Stimulated activated CD4-positive, alpha-beta T cell treated with anti-CD3 and anti-CD28 coated beads, Interleukin-12 subunit alpha, Interleukin-12 subunit beta, amount 100 ng/mL, for 48 hours (primary cell): Measurements from ENCODE around the gene C11orf65.
"Not testable (repeated sequence)": the region's sequence is repeated elsewhere in the genome, so short reads cannot be mapped to it uniquely, and the experiment has no call there.

Experiments used
- DNase-seq, 3 donors: peaks; one replicate each; pipeline ENCODE4 v3.0.0-alpha.2; 2020; ENCODE audit warnings: low read depth in 2 of 3, low spot score in 1 of 3

Gene C11orf65

DNA sequence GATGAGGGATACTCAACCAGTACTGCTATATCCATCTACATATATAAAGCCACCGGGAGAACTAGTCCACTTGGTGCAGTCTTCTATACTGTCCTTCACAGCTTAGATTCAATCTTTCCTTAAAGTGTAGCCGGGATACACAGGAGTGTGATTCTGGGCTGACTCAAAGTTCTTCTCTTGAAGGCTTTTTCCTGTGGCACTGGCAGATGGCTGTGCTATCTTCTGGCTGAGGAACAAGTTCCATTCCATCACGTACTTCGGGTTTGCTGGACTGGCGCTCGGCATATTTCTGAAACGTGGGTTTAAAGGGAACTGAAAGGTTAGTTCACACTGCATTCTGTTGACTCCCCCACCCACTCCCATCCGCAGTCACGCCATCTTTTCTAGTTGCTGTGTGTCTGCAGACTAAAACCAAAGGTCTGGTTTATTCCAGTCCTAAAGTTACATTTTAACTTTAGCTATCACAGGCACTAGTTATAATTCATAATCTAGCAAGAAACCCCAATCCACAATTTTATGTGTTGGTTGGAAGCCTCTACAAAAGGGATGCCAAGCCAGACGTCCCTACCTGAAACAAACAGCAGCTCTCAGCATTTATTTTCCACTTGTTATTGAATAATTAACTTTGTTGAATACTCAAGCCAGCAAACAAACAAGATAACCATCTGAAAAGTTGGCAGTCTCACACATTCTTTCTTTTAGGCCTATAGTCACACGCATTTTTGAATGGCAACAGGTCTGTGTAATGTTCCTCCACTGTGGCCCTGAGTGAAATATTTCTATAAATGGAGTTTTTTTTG is 7.5 kb upstream of the C11orf65 start:
- DNase-seq, result no peak

DNA sequence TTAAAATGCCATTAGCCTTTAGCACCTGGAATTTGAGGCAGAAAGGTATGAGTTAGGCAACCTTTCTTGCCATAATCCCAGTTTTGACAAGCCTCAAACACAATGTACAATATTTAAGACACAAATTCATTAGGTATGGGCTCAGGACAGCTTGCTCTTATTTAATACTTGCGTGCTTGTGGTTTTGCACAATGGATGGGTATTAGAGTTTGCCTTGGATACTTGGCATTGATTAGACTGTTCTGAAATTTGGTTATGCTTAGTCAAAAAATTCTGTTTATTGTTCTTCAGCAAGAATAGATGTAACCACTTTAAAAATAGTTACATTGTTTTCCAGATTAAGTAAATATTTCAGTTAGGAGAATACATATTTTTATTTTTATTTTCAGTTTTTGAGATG is 5.4 kb upstream of the C11orf65 start:
- no peak for DNase-seq

DNA sequence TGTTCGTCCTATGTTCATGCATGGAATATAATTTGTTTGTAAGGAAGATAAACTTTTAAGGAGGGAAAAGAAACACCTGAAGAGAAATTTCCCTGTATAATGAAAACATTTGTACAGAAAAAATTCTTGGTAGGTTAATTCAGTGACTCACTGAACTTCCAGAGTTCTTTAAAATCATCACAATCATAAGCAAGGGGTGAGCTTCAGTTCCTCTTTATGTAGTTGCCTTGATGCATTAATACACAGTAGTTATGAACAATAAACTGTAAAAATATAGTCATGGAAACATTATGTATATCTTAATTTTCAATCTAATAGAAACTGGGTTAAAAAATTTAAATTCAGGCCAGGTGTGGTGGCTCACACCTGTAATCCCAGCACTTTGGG is 1.1 kb upstream of the C11orf65 start:
- no peak for DNase-seq

DNA sequence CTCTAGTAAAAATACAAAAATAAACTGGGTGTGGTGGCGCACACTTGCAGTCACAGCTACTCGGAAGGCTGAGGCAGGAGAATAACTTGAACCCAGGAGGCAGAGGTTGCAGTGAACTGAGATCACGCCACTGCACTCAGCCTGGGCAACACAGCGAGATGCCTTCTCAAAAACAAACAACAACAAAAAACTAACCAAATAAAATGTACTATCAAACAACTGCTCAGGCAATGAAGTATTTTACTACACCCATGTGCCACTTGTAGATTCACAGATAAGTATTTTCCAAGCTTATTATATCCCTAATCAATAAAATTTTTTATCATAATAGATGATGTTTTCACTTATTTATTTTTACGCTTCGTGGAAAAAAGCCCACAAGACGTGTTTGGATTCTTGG is 924 bp downstream of the C11orf65 start:
- DNase-seq, result no peak

DNA sequence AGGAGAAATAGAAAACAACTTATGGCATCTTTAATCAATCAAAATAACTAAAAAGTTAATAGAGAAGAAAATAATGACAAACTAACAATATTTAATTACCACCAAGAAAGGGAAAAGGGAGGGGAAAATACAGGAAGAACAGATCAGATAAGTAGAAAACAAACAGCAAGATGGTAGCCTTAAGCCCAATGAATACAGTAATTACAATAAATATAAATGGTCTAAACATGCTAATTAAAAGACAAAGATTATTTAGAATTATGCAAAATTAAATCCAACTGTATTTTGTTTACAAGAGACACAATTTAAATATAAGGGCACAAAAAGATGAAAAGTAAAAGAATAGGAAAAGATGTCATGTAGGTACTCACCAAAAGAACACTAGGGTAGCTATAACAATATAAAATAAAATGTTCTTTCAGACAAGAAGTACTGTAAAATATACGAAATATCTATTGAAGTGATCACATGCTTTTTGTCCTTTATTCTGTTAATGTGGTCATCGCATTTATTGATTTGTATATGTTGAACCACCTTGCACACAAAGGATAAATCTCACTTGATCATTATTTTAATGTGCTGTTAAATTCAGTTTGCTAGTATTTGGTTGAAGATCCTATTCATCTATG is 14.0 kb downstream of the C11orf65 start:
- no peak for DNase-seq

DNA sequence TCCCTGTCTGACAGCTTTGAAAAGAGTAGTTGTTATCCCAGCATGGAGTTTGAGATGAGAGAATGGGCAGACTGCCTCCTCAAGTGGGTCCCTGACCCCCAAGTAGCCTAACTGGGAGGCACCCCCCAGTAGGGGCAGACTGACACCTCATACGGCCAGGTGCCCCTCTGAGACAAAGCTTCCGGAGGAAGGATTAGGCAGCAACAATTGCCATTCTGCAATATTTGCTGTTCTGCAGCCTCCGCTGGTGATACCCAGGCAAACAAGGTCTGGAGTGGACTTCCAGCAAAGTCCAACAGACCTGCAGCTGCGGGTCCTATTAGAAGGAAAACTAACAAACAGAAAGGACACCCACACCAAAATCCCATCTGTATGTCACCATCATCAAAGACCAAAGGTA is 25.9 kb downstream of the C11orf65 start:
- not testable (repeated sequence) for DNase-seq

DNA sequence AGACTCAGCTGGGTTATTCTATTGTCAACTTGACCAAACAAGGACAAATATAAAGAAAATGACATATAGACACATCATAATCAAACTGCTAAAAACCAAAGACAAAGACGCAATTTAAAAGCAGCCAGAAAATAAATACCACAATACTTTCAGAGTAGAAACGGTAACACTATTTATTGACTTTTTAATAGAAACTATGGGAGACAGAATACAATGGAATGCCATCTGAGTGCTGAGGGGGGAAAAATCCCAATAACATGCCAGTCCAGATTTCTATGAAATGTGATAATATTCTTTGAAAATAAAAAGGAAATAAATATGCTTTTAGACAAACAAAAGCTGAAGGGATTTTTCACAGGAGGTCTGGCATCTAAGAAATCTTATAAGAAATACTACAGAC is 30.7 kb downstream of the C11orf65 start:
- no peak for DNase-seq

DNA sequence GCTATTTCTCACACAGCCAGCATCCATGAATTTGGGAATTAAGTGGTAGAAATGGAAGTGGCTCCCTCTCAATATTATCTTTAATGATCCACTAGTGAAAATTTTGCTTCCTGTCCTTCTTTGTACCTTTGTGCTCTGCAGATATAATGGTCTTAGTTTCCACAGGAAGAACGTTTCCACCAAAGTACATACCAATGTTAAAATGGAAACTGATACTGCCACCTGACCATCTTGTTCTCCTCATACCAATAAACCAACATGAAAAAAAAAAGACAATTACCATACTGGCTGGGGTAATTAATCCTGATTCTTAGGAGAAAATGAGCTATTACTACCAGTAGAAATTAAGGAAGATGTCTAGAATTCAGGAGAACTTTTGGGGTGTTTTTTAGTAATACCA is 32.3 kb downstream of the C11orf65 start:
- DNase-seq, result no peak

DNA sequence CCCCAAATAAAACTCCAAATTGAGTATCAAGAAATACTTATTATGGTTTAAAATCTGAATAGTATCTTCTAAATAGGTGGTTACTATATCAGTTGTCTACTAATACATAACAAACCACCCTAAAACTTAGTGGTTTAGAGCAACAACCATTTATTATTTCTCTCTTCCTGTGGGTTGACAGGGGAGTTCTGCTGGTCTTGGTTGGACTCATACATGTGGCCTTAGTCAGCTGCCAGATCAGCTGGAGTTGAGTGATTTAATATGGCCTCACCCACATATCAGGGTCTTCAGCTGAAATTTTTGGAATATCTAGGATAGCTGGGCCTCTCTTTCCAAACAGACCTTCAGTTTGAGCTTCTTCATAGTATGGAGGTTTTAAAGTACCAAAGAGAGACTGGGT is 34.5 kb downstream of the C11orf65 start:
- no peak for DNase-seq

DNA sequence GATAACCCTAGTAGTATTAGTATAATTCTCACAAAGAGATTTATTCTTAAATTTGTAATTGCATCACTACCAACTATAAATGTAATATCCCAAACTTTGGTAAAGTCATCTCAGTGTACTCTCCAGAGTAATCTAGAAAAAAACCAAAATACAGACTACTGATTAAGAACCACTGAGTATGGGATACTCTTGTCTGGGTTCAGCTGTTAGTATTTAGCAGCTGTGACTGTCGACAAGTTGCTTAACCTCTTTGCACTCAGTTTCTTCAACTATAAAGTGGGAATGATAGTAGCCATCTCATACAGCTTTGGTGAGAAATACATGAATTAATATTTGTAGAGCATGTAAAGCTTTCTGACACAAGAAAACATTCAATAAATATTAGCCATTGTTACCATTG is 35.3 kb downstream of the C11orf65 start:
- DNase-seq, result no peak

DNA sequence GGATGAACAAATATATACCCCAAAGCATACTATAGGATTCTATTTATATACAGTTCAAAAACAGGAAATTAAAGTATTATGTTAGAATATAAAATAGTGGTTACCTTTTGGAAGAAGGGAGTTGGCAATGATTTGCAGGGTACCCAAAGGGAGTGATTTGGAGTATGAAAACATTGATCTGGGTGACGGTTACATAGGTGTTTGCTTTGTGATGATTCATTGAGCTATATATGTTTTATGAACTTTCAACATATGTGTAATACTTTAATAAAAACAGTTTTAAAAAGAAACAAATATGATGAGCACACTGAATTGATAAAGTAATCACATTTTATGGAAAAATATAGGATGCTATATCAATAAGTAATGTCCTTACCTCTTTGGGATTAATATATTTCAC is 36.0 kb downstream of the C11orf65 start:
- no peak for DNase-seq

DNA sequence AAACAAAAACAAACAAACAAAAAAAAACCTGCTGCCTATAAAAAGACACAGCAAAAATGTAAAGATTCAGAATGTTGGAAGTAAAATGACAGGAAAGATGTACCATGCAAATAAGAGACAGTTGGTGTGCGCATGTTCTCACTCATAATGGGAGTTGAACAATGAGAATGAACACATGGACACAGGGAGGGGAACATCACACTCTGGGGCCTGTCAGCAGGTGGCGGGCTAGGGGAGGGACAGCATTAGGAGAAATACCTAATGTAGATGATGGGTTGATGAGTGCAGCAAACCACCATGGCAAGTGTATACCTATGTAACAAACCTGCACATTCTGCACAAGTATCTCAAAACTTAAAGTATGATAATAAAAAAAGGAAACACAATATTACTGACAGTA is 49.8 kb downstream of the C11orf65 start:
- peak in 1 of 3 donors; percentile 7 for DNase-seq

DNA sequence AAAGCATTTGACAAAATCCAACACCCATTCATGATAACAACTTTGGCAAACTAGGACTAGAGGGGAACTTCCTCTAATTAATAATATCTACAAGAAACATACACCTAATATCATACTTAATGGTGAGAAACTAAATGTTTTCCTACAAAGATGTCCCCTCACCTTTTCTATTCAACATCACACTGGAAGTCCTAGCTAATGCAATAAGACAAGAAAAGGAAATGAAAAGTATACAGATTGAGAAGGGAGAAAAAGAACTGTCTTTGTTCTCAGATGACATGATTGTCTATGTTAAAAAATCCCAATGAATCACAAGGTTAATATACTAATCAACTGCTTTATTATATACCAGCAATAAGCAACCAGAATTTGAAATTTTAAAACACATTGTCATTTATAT is 52.4 kb downstream of the C11orf65 start:
- no peak for DNase-seq

DNA sequence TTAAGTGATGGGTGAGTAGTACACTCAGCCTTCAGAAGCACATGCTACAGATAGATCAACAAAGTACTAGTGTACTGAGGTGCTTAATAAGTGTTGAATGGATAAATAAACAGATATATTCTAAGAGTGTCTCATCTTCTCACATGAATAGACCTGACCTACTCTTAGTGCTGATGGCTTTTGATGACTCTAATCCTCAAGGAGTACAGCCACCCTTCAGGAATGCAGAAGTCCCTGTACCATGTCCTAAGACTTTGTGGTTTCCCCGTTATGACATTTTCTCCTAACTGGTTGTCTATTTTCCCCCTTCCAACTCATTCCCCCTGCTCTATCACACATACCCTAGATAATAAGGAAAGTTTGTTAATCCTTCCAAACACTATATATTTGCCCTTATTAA is 61.6 kb downstream of the C11orf65 start:
- no peak for DNase-seq

DNA sequence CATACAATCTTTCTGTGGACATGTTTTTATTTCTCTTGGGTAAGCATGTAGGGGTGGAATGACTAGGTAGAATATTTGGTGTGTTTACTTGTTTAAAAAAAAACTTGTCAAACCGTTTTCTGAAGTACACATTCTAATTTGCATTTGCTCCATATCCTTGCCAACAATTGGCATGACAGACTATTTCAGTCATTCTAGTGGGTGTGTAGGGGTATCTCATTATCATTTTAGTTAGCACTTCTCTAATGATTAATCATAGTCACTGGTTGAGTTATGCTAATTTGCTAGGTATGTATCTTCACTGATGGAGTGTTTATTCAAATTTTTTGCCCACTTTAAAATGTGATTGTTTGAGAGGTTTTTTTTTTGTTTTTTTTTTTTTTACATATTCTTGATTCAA is 64.3 kb downstream of the C11orf65 start:
- DNase-seq, result no peak

DNA sequence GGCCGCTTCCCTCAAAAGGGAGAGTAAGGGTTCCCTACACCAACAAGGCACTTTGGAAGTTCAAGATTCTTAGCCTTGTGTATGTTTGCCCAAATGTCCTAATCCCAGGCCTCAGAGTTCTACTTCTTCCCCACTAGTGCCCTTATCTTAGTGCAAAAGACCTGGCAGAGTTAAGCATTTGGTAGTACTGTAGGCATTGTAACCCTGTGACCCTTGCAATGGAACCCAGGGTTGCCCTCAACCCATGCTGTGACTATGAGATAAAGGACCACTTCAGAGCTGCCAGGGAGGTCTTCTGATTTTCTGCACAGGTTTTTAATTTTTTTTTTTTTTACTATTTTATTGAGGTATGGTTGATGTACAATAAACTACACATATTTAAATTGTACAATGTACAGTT is 65.1 kb downstream of the C11orf65 start:
- no peak for DNase-seq

DNA sequence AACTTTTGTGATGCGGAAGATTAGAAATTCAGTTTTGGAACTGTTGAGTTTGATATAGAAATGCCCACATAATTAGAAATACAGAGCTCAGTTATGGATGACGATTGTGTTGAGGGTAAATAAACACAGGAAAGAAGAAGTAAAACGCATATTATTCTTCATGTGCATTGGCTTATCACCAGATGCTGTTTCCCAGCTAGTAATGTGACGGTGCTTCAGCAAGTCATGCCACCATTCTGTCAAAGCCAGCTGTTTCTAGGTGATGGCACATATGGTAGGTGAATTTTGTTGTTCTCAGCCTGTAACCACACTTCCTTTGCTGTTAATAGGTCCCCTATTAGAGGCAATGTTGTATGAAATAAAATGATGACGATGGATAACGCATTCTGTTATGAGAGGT is 68.9 kb downstream of the C11orf65 start:
- DNase-seq, result no peak

DNA sequence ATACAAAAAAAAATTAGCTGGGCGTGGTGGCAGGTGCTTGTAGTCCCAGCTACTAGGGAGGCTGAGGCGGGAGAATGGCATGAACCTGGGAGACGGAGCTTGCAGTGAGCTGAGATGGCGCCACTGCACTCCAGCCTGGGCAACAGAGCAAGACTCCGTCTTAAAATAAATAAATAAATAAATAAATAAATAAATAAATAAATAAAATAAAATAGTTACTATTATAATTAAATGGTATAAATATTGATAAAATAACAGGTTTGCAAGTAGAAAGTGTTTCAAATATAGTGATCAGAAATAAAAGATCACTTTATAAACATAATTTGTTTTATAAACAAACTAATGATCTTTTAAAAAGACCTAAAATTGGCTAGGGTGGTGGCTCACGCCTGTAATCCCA is 70.7 kb downstream of the C11orf65 start:
- DNase-seq, result not testable (repeated sequence)

DNA sequence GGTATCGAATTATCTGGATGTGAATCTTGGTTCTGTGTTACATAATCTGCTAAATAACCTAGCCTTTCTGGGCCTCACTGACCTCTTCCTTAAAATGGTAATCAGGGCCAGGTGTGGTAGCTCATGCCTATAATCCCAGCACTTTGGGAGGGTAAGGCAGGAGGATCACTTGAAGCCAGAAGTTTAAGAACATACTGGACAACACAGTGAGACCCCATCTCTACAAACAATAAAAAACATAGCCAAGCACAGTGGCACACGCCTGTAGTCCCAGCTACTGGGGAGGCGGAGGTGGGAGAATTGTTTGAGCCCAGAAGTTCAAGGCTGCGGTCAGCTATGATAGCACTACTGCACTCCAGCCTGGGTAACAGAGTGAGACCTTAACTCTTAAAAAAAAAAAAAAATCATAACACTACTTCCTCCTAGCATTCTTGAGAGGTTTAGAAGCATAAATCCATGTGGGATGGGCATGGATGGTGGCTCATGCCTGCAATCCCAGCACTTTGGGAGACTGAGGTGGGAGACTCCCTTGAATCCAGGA is 72.5 kb downstream of the C11orf65 start:
- DNase-seq, result no peak

DNA sequence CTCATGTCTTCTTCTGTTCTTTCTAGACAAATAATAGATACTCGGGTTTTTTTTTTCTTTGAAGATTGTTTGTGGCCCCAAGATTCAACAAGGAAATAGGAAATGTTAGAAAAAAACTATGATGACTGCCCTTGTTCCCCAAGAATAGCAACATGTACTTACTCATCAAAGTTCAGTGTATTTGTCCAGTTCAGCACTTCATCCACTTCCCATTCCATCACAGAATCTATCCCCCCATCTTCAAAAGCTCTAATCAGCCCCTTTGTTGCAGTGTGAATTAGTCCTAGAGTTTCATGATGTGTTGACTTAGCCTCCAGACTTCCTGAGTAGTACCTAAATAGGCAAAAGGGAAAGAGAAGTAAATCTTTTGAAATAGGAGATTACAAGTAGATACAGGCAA is 74.3 kb downstream of the C11orf65 start:
- no peak for DNase-seq

DNA sequence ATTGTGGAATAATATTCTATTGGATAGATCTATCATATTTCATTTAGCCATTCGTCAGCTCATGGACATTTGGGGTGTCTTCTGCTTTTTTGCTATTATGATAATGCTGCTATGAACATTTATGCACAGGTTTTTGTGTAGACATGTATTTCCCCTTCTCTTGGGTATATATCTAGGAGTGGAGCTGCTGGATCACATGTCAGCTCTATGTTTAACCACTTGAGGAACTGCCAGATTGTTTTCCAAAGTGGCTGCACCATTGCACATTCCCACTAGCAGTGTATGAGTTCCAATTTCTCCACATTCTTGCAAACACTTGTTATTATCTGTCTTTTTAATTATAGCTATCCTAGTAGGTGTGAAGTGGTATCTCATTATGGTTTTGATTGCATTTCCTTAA is 75.0 kb downstream of the C11orf65 start:
- no peak for DNase-seq

DNA sequence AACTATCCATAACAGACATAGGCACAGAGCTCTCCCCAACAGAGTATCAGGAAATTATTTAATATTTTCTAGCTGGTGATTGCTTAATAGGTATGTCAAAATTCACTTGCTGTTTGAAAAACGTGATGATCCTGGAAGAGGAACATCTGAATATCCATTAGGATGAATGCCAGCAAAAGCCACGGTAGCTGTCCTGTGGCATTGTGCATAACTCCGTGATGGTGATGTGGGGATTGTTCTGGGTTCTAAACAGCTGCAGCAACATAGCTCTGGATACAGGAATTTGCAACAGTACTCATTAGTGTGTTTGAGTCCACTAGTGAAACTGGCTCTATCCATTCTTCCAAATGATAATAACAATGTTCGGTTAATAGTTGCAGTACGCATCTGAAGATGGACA is 78.8 kb downstream of the C11orf65 start:
- no peak for DNase-seq

DNA sequence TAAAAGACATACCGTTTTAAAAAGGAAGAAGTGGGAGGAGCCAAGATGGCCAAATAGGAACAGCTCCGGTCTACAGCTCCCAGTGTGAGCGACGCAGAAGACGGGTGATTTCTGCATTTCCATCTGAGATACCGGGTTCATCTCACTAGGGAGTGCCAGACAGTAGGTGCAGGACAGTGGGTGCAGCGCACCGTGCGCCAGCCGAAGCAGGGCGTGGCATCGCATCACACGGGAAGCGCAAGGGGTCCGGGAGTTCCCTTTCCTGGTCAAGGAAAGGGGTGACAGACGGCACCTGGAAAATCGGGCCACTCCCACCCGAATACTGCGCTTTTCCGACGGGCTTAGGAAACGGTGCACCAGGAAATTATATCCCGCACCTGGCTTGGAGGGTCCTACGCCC is 93.8 kb downstream of the C11orf65 start:
- DNase-seq, result not testable (repeated sequence)
